Mesenteric fat pad (tissue), 1 donor: ENCODE results near the gene SETD2. TPM values are rescaled to one million over a fixed set of nuclear protein-coding genes. Genes with fewer than 3 reads are reported as not detected.
A peak's percentile ranks its signal among the peaks of the same experiment; 100 is the strongest.

Experiments used
- DNase-seq: peaks from one replicate; pipeline ENCODE4 v3.0.0-alpha.2; 2020; ENCODE audit warnings: low spot score
- total RNA-seq: library from RNA; stranded (reverse); fragmentation: NEBNext Ultra II Directional; extraction: Animal tissue kit (Norgen Biotek cat#: 25700); gene quantifications from one replicate; pipeline ENCODE4 v1.2.1, GENCODE V29; 2021
- donor health status: DM: yes; HTN: yes; CAD: no.

SETD2 gene
- total RNA-seq, 1 donor from 2014 or later: 46.6 TPM

- no peak for DNase-seq
Measured at GRCh38 chr3:47010910-47011309, 153.0 kb downstream of the SETD2 start.

- no peak for DNase-seq
Measured at GRCh38 chr3:47010111-47010712, 153.7 kb downstream of the SETD2 start.

DNA sequence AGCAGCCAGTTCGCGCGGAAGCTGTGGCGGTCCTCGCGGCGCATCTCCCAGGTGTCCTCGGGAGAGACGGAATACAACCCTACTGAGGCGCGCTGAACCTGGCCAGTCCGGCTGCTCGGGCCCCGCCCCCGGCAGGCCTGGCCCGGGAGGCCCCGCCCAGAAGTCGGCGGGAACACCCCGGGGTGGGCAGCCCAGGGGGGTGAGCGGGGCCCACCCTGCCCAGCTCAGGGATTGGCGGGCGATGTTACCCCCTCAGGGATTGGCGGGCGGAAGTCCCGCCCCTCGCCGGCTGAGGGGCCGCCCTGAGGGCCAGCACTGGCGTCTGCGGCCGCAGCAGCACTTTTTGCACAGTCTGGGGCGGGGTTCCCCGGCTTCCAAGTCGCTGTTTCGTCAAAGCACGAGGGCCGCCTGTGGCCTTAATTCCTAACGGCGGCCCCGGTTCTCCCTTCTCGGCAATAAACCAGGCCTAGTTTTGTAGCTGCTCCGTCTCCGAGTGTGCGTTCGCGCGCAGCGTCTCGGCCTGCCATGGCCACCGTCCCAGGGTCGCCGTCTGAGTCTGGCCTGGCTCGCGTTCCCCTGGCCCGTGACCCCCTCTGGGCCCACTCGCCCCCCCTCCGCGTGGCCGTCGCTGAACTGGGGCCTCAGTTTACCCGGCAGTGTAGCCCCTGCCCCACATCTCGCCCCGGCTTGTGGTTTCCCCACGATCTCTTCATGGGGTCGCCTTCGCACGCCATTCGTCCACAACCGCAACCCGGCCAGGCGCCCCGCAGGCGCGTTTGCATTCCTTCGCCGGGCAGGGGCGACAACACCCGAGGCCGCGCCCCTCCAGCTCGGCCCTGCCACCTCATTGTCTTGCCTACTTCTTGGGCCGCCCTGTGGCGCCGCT is 154.4 kb downstream of the SETD2 start:
- DNase-seq: peak; percentile 95

DNA sequence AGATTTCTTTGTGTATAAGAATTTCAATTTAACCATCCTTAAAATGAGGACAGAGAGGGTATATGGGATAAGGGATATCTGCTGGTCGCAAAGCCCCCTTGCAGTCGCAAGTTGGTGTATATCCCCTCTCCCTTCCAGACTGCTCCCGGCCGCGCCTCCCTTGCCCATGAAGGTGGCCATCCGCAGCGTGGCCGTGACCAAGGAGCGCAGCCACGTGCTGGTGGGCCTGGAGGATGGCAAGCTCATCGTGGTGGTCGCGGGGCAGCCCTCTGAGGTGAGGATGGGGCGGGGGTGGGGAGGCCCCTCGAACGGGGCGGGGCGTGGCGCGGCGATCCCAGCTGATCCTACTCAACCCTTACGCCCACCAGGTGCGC is 155.1 kb downstream of the SETD2 start:
- DNase-seq: no peak

GRCh38 chr3:47008234-47008796 is 155.6 kb downstream of the SETD2 start:
- no peak for DNase-seq

DNA sequence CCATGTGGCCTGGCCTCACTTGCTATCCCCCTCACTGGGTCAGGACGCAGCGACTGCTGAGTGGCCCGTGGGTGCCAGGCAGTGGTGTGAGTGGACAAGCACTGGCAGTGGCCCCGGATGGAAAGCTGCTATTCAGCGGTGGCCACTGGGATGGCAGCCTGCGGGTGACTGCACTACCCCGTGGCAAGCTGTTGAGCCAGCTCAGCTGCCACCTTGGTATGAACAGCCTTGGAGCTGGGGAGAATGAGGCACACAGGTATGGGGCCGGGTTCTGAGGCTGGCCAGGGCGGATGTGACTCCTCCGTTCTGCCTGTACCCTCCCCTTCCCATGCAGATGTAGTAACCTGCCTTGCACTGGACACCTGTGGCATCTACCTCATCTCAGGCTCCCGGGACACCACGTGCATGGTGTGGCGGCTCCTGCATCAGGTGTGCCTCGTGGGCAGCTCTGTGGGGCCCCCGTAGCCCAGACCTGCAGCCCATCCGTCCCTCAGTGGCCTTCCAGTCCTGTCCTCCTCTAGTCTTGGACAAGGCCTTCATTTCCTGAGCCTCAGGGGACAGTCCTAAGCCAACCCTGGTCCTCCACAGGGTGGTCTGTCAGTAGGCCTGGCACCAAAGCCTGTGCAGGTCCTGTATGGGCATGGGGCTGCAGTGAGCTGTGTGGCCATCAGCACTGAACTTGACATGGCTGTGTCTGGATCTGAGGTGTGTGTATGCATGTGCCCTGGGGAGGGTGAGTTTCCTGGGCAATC is 156.3 kb downstream of the SETD2 start:
- DNase-seq: no peak

DNA sequence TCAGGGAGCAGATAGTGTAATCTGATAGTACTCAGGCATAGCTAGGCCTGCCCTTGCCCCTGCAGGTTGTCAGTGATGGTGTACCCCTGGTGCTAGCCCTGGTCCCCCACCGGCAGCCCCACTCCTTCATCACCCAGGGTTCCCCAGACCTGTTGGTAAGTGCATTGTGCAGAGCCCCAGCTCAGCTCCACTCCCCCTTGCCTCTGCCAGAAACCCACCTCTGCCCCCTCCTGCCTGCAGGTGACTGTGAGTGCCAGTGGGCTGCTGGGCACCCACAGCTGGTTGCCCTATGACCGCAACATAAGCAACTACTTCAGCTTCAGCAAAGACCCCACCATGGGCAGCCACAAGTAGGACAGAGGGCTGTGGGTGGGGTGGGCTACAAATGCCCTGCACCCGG is 156.9 kb downstream of the SETD2 start:
- no peak for DNase-seq

DNA sequence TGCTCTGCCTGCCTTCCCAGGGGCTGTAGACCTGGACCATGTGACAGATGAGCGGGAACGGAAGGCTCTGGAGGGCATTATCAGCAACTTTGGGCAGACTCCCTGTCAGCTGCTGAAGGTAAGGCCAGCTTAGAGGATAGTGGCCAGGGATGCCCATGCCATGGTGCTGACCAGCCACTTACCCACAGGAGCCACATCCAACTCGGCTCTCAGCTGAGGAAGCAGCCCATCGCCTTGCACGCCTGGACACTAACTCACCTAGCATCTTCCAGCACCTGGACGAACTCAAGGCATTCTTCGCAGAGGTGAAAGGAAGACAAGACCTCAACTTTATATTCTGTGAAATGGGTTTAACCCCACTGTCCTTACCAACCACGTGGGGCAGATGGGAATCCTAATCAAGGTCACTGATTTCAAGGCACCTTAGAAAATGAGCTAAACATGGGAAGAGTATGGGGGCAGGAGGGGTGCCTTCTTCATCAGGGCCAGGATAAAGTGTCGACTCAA is 157.7 kb downstream of the SETD2 start:
- DNase-seq: no peak

- DNase-seq: peak; percentile 85
Measured at GRCh38 chr3:47005212-47006144, 158.4 kb downstream of the SETD2 start.

- DNase-seq: peak; percentile 68
Measured at GRCh38 chr3:47004369-47005211, 159.3 kb downstream of the SETD2 start.

DNA sequence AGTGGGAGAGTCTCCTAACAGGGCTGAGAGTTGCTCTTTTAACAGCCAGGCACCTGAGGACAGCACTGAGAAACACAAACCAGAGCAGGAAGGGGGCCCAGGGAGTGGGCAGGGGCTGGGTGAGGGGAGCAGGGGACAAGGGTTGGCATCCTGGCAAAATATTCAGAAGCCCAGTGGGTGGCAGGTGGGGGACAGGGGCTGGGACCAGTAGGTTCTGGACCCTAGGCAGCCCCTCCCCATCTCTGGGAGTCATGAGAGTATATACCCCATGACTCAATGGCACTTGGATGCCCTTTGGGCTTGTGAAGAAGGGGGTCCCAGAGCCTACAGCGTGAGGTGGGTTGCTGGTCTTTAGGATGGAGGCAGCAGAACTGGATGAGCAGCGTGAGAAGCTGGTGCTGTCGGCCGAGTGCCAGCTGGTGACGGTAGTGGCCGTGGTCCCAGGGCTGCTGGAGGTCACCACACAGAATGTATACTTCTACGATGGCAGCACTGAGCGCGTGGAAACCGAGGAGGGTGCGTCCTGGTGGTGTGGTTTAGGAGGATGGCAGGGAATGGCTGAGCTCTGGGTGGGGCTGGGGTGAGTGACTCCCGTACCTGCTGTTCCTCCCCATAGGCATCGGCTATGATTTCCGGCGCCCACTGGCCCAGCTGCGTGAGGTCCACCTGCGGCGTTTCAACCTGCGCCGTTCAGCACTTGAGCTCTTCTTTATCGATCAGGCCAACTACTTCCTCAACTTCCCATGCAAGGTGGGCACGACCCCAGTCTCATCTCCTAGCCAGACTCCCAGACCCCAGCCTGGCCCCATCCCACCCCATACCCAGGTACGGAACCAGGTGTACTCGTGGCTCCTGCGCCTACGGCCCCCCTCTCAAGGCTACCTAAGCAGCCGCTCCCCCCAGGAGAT is 160.2 kb downstream of the SETD2 start:
- no peak for DNase-seq

GRCh38 chr3:47003056-47003410 is 160.9 kb downstream of the SETD2 start:
- DNase-seq: no peak

- no peak for DNase-seq
Measured at GRCh38 chr3:47002171-47003055, 161.5 kb downstream of the SETD2 start.

DNA sequence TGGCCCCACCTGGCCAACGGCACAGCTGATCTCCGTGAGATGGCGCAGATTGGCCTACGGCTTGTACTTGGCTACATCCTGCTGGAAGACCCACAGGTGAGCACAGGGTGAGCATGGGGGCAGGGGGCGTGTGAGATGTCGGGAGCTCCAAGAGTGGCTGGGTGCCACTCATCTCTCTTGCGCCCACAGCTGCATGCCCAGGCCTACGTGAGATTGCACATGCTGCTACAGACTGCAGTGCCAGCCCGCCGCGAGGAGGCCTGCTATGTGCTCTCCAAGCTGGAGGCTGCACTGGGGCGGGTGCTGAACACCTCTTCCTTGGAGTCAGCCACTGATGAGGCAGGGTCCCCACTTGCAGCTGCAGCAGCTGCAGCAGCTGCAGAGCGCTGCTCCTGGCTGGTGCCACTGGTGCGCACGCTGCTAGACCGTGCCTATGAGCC is 162.2 kb downstream of the SETD2 start:
- DNase-seq: no peak

DNA sequence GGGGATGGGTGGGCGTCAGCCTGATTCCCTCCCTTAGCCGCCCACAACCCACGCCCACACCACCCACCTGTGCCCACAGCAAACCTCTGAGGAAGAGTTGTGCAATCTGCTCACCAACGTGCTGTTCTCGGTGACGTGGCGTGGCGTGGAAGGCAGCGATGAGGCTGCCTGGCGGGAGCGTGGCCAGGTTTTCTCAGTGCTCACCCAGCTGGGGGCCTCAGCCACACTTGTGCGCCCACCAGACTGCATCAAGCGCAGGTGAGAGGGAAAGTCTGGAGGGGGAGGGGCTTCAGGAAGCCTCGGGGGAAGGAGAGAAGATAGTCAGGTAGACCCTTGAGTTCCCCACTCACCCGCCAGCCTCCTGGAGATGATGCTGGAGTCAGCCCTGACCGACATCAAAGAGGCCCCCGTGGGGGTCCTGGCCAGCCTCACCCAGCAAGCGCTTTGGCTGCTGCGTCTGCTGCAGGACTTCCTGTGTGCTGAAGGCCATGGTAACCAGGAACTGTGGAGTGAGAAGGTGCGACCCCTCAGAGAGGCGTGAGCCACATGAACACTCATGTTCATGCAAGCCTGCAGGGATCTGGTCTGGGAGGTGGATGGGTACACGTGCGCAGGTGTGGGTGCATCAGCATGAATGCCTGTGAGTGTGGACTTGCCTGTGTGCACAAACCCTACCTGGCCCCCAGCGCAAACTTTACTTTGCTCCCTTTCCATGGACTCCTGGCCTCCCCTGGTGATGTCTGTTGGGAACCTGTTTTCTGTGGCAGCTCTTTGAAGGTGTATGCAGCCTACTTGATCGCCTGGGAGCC is 162.8 kb downstream of the SETD2 start:
- no peak for DNase-seq

GRCh38 chr3:47000198-47000815 is 163.6 kb downstream of the SETD2 start:
- no peak for DNase-seq
